Measurements from ENCODE around the gene ELK3.

The ELK3 gene

DNA sequence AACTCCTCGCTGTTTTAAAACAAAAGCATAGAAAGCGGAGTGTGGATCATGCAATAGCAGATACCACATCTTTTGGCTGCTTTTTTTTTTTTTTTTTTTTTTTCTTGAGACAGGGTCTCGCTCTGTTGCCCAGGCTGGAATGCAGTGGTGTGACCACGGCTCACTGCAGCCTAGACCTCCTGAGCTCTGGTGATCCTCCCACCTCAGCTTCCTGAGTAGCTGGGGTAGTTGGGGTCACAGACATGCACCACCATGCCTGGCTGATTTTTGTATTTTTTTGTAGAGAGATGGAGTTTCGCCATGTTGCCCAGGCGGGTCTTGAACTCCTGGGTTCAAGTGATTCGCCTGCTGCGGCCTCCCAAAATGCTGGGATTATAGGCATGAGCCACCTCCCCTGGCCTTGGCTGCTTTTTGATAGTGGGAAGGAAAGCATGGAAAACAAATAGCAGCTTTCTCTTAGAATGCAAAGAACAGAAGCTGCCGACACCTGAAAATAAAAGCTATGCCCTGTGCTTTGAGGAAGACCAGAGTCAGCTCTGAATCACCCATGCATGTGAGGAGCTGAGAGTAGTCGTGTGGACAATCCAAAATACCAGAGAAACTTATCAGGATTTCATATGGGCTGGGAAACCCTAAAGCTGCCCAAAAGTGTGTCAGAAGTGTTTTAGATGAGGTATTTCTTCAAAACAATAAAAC is 3.6 kb upstream of the ELK3 start:
- no peak for DNase-seq

DNA sequence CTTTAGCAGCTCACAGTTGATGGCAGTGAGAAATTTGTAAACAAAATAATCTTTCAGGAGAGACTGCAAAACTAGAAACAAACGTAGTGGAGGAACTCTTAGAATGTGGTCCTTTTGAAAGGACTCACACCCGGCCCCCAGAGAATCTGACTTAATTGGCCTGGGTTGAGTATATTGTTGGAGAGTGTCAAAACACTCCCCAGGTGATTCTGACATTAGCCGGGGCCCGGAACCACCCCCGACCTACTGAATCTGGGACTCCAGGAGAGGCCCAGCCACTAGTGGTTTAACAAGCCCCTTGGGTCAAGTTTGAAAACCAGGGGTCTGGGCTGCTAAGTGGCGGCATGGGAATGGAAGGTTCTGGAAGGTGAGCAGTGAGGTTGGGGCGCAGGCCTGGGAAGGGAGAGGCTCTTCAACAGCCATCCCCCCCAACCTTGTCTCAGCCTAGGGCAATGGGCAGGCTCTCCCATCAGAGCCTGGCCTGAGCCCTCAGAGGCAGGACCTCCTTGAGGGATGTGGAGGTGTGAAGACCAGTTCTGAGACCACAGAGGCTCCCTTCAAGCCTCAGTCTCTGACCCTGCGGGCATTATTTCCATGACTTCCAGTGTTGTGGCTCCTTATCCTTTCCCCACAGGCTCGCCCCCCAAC is 1.1 kb upstream of the ELK3 start:
- DNase-seq = no peak

DNA sequence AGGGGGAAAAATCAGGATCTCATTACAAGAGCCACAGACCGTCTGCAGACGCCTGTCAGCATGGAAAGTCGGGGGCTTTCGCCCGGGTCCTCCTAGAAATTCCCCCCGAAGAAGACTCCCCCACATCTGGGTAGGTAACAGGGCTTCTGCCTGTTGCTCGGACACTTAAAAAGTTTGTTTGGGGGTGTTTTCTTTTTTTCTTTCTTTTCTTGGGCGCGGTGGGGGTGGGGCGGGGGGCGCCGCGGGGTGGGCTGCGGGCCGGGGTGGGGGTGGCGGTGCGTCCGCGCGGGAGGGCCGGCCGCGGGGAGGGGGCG is 358 bp downstream of the ELK3 start:
- DNase-seq = no peak

DNA sequence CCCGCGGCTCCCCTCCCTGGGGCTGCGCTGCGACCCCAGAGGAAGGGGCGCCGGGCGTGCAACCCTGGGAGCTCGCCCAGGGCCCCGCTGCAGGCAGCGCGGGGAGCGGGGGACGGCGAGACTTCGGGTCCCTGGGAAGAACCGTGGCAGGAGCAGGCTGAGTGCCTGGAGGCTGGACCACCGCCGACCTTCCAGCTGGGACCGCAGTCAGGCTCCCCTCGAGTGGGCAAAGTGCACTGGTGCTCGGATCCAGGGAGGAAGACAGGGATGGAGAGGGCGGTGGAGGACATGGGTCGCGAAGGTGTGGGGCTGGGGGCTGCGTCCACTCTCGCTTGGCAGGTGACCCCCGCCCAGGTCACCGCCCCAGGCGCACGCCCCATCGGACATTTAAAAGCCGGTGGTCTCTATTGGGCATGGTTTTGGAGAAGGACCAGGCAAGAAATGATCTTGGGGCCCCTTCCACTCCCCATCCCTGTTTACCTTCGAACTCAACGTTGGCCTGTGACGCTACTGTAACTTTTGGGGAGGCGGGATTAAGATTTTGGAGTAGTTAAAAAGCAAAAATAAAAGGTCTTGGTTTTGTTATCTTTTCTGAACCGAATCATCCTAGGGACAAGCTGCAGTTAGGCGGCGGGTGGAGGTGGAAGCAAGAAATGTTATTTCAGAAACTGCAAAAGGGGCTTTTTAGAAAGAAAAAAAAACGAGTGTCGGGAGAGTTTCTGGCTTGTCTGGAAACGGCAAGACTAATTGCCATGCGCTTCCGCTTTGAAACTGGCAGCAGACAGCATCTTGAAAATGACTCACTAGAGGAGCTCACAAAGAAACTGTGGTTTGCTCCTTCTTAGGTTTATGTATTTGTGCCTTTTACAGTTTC is 1.0 kb downstream of the ELK3 start:
- DNase-seq = no peak

DNA sequence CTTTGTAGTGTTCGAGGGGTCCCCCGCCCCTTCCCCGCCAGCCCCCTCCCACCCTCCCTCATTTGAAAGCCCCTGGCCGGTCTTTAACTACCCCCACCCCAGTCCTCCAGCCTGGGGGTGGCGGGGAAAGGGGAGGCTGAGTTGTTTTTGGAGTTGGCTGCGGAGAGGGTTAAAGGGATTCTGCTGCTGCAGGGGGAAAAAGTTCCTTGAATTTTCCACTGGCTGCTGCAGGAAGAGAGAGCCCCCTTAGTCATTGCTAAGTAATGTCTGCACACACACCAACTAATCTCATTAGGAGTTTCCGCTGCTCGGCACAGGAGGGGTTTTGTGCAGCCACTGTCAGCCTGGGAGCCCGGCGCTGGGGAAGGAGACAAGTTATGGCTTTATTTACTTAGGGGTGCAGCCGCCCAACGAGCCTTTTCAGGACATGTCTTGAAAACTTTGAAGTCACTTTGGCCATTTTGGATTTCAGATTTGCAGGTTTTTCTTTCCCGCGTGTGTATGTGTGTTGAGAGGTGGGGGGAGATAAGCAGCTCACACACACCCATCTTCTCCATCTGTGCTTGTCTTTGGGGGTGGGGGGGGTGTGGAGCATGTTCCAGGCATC is 1.8 kb downstream of the ELK3 start:
- DNase-seq = no peak

DNA sequence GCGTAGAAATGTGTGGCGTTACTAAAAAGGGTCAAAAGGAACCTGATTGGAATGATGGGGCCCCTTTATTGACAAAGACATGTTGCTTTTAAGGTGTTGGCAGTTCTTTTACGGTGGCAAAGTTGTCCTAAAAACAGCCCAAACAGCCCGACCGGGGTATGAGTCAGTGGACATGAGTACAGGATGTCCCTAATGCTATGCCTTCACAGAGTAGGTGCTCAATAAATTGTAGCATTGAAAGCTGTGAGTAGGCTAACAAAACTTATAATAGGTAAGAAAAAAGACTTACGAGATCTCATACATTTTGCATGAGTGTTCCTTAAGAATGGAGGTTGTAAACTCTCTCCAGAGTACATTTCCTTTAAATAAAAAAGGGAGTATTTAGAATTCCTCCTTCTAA is 2.6 kb downstream of the ELK3 start:
- DNase-seq = no peak

DNA sequence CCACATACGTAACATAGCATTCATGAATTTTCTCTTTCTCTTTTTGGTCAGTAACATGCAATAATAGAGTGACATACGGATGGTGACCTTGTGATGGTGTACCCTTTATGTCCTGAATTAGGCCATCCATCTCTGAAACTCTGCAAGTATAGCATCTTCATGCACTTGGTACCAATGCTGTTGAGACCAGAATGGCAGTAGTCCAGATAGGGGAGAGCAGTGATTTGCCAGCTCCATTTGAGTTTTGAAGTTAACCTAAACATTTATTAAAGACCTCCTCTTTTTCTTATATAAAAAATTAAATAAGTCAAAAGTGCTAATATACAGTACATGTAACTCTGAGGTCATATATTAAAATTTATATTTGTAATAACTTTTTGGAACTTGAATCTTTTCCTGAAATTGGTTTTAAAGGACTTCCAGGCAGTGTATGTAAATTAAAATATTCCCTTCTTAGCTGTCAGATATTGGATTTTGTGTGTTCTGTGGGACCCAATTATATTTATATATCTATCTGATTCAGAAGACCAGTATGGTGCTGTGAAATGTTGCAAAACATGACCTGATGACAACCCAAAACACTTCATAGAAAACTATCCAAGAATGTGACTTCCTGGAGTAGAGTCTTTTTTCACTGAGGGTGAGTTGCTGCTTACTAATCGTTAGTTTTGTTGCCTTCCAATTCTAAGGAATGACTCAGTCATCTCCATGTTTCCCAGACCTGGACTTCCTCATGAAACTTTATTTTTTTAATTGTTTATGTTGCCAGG is 3.5 kb downstream of the ELK3 start:
- DNase-seq = no peak

DNA sequence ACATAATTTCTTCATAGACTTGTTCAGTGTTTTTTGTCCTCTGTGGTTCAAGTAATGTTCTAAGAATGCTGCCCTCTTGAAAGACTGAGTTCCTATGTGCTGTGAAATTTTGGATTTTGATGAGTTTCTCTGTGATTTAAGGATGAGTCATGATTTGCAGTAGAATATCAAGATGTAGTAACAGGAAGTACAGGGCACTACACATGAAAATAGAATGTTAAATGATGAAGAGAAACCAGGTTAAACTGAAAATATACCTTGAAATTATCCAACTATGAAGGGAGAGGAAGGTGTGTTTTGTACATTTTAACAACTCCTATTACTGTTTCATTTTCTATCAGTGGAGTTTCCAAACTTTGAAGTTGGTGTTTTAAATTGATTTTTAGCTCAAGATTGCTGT is 4.8 kb downstream of the ELK3 start:
- DNase-seq = no peak

DNA sequence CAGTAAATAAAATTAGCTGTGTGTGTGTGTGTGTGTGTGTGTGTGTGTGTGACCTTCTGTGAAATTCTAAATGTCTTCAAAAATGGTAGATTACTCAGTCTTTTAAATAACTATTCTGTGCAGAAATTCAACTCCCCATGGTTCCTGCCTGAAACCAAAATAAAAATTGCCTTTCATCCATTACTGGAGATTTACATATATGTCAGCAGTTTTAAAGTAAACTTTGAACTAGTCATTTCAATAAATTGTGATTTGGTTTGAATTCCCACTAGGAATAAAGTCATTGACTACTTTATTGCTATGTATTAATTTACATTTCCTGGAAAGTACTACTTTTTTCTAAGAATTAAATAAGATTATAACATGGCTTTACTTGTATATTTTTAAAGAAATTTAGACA is 5.3 kb downstream of the ELK3 start:
- no peak for DNase-seq

DNA sequence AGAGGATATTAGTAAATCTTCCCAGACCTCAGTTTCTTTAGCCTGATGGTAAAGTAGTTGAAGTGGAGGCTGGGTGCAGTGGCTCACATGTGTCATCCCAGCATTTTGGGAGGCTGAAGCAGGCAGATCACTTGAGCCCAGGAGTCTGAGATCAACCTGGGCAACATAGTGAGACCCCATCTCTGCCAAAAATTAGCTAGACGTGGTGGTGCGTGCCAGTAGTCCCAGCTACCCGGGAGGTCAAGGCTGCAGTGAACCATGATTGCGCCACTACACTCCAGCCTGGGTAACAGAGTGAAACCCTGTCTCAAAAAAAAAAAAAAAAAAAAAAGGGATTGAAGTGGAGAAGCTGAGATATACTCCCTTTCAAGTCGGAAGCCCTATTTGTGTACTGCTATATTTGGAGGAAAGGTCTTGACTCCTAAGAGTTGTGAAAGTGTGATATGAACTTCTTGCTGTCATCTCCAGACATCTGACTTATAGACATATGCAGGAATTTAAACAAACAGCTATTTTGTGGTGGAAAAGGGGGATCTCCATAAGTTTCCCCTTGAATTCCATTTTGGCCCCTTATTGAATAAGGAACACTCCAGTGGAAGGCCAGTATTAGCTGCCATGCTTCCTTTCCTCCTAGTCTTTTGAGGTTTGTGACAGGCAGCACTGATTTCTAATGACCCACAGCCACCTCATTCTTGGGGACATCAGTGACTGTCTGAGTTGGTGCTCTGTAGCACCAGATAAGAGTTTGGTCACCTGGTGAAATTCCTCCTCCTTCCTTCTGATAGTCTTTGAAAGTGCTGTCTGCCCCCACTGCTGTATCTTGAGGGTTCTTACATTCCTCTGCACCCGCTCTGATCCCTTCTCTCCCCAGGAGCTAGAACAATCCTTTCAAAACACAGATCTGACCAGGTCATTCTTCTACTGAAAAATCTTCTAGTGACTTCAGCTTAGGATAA is 7.4 kb downstream of the ELK3 start:
- no peak for DNase-seq

DNA sequence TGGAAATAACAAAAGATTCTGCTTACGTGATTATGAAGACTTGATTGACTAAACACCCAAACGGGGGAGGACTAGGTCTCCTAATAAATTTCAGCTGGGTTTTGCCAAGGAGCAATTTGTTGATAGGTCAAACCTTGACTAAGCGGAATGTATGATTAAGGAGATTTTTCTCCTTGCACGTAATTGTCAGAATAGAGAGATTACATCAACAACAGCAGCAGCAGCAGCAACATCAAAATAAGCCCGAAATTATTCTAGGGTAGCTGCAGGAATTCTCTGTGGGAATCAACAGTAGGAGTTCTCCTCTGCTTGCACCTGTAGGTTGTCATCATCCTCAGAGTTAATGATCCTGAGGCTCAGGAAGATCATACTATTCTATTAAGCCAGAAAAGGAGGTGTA is 10.2 kb downstream of the ELK3 start:
- no peak for DNase-seq

DNA sequence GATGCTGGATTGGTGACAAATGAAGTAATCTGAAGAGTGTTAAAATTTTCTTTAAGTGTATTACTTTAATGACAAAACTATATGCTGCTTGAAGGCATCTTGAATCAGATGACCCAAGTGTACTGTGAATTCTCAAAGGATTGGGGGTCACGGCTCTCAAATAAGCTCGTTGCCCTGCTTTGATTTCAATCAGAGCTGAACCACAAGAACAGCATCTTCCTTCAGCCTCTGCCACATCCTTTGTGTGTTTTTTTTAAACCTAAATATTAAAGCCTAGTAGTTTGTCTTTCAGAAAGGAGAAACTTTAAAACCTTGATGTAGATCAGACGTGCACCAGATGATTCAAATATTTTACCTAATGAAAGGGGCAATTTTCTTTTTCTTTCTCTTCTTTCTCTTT is 11.7 kb downstream of the ELK3 start:
- DNase-seq = no peak

DNA sequence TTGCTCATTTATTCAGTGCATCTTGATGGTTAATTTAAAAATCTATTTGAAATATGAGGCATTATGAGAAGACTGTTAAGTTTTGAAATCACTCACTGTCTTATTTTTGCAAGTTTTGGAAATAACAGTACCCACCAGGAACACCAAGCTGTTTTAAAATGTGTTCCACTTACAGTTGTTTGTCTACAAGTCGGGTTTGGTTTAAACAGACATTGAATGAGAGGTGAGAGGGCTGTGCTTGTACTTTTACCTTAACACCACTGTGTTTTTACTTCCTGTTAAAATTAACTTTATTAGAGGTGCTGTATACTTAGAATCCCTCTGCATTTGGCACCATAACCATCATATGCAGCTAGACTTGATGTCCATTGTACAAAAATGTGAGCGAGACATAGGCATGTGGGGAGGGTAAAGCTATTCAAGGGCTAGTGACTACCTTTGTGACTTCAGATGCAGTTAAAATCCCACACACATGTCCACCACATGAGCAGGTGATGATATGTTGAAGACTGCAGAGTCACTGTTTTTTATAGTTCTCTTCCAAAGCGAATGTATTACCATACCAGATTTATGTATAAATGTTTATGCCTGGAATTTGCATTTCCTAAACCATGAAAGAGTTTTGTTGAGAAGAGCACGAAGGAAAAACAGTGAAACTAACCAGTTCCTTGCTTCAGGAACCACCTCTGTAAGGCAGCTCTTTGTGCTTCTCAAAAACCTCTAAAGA is 12.9 kb downstream of the ELK3 start:
- no peak for DNase-seq

DNA sequence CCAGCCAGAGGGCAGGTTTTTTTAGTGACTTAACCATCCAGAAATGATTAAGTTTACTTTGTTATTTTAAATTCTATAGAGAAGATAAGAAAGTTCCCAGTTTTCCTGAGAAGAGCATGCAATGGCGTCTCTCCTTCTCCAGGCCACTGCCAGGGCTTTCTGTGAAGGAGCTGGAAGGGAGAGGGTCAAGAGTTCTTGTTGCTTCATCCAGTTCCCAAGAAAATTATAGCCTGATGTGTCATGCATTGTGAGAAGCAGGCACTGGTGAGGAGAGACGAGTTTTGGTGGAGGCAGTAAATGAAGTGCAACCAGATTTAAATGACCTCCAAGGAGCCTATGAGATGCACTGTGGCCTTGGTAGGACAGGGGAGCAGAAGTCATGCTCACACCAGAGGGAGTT is 14.2 kb downstream of the ELK3 start:
- DNase-seq = no peak

DNA sequence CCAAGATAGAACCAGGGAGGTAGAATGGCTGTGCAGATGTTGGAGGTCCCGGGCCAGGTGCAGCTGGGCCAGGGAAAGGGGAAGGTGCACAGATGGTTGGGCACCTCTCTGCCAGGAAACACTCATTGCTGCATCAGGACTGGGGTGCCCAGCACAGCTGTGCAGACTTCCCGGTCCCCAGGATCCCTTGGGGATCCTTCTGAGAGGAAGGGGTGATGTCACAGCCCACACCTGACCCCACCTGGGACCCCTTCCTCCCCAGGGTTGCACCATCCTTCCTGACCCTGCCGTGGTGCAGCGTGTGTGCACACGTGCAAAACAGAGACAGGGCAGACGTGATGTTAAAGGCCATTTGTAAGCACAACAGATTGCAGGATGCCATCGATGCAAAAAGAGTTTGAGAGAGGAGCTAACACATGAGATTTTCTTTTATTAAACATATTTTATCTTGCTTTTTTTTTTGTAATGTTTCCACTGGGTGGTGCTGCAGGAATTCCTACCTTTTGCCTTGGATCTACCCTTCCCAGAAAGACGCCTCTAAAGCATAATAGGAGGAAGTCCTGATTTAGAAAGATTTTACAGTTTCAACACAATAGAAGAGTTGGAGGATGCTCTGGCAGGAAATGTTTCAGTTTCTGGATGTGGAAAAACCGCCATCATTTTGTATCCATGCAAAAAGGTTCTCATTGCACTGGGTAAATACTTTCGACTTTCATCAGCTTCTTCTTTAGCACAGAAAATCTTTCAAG is 14.8 kb downstream of the ELK3 start:
- no peak for DNase-seq

DNA sequence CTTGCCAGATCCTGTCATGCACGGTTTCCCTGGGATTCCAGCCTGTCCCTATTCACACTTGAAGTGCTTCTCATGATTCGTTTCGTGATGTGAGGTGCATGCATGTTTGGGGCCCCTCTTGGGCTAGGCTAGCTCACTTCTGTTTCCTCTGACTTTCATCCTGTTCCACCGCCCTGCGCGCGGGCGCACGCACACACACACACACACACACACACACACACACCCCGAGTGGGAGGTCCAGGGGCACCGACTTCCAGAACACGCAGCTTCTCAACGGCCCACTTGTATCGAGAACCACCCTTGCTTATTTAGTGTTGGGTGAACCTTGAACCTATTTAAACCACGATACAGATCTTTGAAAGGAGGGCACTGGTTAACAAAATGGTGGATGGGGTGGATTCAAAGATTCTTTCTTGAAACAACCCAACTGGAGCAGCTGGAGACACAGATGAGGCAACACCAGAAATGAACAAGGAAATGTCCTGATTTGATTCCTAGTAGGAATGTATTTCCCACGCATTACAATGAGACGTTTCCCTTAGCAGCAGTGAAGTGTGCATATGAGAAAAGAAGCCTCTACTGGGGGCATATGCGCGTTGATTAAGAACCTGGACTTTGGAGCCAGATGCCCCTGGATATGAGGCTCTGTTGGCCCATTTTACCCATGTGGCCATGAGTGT is 16.3 kb downstream of the ELK3 start:
- no peak for DNase-seq

DNA sequence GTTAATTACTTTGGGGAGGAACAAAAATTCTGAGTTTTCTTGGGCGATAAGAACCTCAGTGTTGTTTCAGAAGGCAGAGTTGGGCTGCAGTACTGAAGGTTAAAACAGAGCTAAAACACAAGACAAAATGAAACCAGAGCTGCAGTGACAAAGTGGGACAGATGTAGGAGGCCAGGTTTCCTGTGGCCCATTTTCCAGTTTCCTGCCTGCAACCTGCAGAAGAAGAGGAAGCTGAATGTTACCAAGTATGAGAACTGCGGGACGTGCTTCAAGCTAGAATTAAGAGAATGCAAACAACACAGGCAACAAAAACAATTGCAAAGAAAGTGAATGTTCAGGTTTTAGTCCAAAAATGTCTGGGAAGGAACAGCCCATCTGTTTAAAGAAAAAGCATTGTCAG is 17.8 kb downstream of the ELK3 start:
- DNase-seq = no peak

DNA sequence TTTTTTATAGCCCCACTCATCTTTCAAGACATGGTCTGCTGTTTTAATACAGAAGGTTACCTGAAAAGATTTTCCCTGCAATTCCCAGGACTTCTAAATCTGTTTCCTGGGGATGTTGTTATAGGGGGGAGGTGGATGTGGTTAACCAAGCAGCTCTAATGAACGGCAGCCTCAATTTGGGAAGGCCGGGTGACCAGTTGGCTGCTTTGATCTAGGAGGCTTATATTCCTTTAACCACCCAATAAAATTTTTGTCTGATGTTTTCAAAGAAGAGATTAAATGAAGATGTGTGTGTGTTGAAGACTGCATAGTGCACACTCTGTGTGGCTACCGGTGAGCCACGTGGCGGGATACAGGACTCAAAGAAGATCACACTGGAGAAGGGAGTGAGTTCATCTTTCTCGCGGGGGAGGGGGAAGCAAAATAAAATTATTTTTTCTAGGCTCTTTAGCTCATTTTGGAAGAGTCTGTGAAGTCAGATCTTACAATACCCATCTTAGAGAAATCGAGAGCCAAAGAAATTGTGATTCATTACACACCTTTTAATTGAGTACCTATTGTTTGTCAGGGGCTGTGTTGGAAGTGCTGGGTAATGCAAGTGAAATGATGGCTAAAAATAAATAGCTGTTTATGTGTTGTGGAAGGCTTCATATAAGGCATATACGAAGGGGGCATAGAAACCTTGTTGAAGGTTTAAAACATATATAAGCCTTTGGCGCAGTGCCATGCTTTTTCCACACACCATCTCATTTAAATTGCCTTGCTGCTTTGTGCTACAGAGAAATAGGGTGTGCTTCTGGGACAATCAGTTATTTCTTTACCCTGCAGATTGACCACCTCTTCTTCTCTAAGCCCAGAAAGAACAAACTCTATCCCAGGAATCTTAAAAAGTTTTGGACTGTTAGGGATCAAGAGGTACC is 18.5 kb downstream of the ELK3 start:
- DNase-seq = no peak

DNA sequence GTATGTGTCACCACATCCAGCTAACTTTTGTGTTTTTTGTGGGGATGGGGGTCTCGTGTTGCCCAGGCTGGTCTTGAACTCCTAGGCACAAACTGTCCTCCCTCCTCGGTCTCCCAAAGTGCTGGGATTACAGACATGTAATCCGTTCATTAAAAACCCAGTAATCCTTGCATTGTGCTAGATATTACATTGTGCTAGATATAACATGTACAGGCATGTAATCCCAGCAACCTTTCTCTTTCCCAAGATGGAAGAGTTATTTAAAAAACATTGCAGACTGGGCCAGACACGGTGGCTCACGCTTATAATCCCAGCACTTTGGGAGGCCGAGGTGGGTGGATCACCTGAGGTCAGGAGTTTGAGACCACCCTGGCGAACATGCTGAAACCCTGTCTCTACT is 19.7 kb downstream of the ELK3 start:
- no peak for DNase-seq
